Urinary bladder (tissue), 4 donors: ENCODE data around the gene CLK4. TPM values are rescaled to one million over a fixed set of nuclear protein-coding genes. Genes with fewer than 3 reads are reported as not detected.
A peak's percentile ranks its signal among the peaks of the same experiment; 100 is the strongest.
"Not testable (repeated sequence)": the region's sequence is repeated elsewhere in the genome, so short reads cannot be mapped to it uniquely, and the experiment has no call there.

Source experiments
- DNase-seq: peaks from one replicate; pipeline ENCODE4 v3.0.0-alpha.2; 2015; ENCODE audit errors: extremely low spot score
- H3K27ac ChIP-seq: one replicate; pipeline ENCODE4 v1.5.1; 2013; ENCODE audit warnings: low read depth, mild to moderate bottlenecking, moderate library complexity
- H3K36me3 ChIP-seq: one replicate; pipeline ENCODE4 v1.6.1; 2013; ENCODE audit warnings: mild to moderate bottlenecking, moderate library complexity; ENCODE audit not compliant: insufficient read depth
- H3K4me1 ChIP-seq: one replicate; pipeline ENCODE4 v1.6.1; 2013; ENCODE audit warnings: mild to moderate bottlenecking, moderate library complexity; ENCODE audit not compliant: insufficient read depth
- H3K4me3 ChIP-seq: one replicate; pipeline ENCODE4 v1.5.1; 2013; ENCODE audit warnings: low read depth, low read length
- WGBS: extraction: QIAGEN DNeasy Blood & Tissue Kit; methylation state at CpG from one replicate; pipeline ENCODE4 v1.1.7; 2013; 5-methylcytosine and 5-hydroxymethylcytosine counted together
- polyA plus RNA-seq: library from polyadenylated mRNA; stranded (reverse); fragments of 200-250 nt; gene quantifications from one replicate; pipeline ENCODE4 v1.2.3, GENCODE V29; 2013
- total RNA-seq: library from RNA; depleted of rRNA; stranded (reverse); fragments of >200 nt; gene quantifications from one replicate; pipeline ENCODE4 v1.2.3, GENCODE V29; 2014
- donor health status: healthy with polysubstance abuse.
- donor health status: healthy.

The CLK4 gene
- total and polyA plus RNA-seq, 2 donors = 14.6 to 76.4 TPM

DNA sequence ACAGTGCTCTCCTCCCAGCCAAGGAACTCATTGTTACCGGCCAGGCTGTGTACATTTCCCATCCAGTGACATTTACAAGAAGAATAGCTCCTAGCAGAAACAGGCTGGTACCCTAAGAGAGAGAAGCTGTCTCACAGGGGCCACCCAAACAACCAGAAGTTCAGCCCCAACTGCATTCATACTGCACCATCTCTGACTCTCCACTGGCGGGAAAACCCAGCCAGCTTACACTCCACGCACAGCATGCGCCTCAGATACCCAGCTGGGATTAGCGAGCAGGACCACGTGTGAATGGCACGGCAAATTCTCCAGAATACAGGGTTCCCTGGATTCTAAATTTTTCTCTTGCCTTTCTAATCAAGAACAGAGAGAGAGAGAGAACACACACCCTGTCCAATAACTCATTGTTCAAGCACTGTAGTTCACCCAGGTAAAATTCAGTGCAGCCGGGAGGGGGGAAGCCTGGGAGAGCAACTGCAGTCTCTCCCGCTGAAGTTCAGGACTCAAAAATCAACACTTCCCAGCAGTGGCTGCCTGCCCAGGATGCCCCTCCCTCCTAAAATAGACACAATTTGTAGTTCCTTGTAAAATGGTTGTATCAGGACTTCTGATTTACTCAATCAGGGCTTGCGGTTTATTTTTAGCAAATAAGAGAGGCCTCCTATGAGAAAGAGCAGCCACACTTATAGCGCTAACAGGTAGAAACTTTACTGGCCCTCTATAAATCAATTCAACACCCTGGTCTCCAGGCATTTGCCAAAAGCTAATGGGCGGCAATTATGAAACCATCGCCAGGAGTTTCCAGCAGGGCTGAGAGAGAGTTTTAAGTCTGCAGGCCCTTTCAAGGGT, 38.9 kb downstream of the CLK4 start:
- Histone ChIP-seq H3K36me3 (no peaks in the 10 kb centered on the region), H3K4me3 (no peak overlapping the region), H3K27ac (no peak overlapping the region), H3K4me1 (no peaks in the 10 kb centered on the region)
- WGBS = 55% methylated on average over 13 of the region's 13 CpGs
- DNase-seq = no peak

GRCh38 chr5:178586396-178586795, 40.5 kb downstream of the CLK4 start:
- 78% methylated on average over 2 of the region's 2 CpGs for WGBS
- Histone ChIP-seq H3K27ac (no peak overlapping the region), H3K4me3 (no peak overlapping the region), H3K36me3 (no peaks in the 10 kb centered on the region), H3K4me1 (no peaks in the 10 kb centered on the region)
- no peak for DNase-seq

GRCh38 chr5:178585421-178585820, 41.4 kb downstream of the CLK4 start:
- H3K4me1 ChIP-seq, H3K36me3 ChIP-seq, H3K27ac ChIP-seq, DNase-seq, H3K4me3 ChIP-seq: not testable (repeated sequence)
- WGBS = 87% methylated on average over 11 of the region's 11 CpGs

DNA sequence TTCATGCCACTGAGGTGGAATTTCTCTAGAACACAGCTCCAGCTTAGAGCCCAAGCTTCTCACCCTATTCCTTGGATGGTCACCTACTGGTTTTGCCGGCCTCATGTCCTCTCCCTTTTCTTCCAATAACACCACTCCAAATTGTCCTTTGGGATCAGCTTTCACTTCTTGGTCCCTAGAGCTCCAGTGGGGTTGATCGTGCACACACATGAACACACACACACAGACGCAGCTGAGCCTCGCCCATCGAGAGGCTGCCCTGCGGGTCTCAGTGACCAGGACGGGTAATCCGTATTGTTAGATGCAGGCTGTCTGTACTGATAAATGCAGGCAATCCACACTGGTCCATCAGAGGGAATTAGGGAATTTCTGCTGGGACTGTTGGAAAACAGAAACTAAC, 43.6 kb downstream of the CLK4 start:
- Histone ChIP-seq H3K4me1 (no peaks in the 10 kb centered on the region), H3K4me3 (no peak overlapping the region), H3K27ac (no peak overlapping the region), H3K36me3 (no peaks in the 10 kb centered on the region)
- DNase-seq = no peak
- 86% methylated on average over 8 of the region's 8 CpGs for WGBS

DNA sequence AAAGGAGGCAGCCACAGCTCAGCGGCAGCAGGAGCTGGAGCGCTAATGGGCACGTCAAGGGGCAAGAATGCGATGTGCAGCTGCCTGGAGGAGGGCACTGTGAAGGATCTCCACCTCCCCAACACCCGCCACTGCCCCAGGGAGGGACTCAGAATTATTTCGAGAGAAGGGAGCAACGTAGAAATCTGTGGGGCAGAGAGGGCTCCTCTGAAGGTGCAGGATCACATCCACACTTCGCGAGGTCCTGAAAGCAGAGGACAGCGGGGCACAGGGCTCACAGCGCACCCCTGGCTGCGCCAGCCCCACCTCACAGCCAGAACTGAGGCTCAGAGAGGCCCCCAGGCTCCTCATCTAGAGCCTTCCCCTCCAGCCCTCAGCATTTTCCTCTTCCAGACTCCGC, 44.6 kb downstream of the CLK4 start:
- WGBS = 92% methylated on average over 13 of the region's 13 CpGs
- DNase-seq = no peak
- Histone ChIP-seq H3K4me1 (no peaks in the 10 kb centered on the region), H3K27ac (no peak overlapping the region), H3K4me3 (no peak overlapping the region), H3K36me3 (no peaks in the 10 kb centered on the region)

- no peak for DNase-seq
- 77% methylated on average over 3 of the region's 3 CpGs for WGBS
Measured at GRCh38 chr5:178581621-178582020, 45.2 kb downstream of the CLK4 start.

GRCh38 chr5:178580271-178580955, 46.4 kb downstream of the CLK4 start:
- WGBS = 85% methylated on average over 15 of the region's 15 CpGs
- Histone ChIP-seq H3K36me3 (no peaks in the 10 kb centered on the region), H3K4me3 (no peak overlapping the region), H3K27ac (no peak overlapping the region), H3K4me1 (no peaks in the 10 kb centered on the region)
- no peak for DNase-seq

More at GRCh38 chr5:178581621-178582020, 45.2 kb downstream of the CLK4 start:
- H3K4me3 ChIP-seq = no peak overlapping the region
- no peaks in the 10 kb centered on the region for H3K4me1 ChIP-seq
- H3K36me3 ChIP-seq = no peaks in the 10 kb centered on the region
- no peak overlapping the region for H3K27ac ChIP-seq

DNA sequence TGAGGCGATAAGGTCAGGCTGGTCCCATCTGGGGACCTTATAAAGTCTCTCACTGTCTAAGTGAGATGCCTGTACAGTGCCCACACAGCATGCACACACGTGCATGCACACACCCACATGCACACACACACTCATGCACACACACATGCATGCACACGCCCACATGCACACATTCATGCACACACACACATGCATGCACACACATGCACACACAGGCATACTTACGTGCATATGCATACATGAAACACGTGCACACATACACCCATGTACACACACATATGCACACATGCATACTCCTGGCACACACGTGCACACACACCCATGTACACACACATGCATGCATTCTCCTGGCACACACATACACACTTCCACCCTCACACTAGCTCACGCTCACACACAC, 48.9 kb downstream of the CLK4 start:
- no peak overlapping the region for H3K4me3 ChIP-seq
- no peak for DNase-seq
- WGBS = 93% methylated on average over 7 of the region's 7 CpGs
- no peaks in the 10 kb centered on the region for H3K36me3 ChIP-seq
- H3K4me1 ChIP-seq = no peaks in the 10 kb centered on the region
- H3K27ac ChIP-seq = no peak overlapping the region

GRCh38 chr5:178577376-178577839, 49.4 kb downstream of the CLK4 start:
- WGBS = 62% methylated on average over 31 of the region's 31 CpGs
- DNase-seq = no peak

GRCh38 chr5:178576591-178577351, 50.1 kb downstream of the CLK4 start:
- WGBS = 4% methylated on average over 92 of the region's 92 CpGs
- no peaks in the 10 kb centered on the region for H3K4me1 ChIP-seq
- H3K27ac ChIP-seq = no peak overlapping the region
- H3K4me3 ChIP-seq = peak overlapping the region; percentile 5
- DNase-seq = no peak
- no peaks in the 10 kb centered on the region for H3K36me3 ChIP-seq

More at GRCh38 chr5:178577376-178577839, 49.4 kb downstream of the CLK4 start:
- H3K27ac ChIP-seq = no peak overlapping the region
- H3K4me1 ChIP-seq = no peaks in the 10 kb centered on the region
- H3K36me3 ChIP-seq = no peaks in the 10 kb centered on the region
- no peak overlapping the region for H3K4me3 ChIP-seq

DNA sequence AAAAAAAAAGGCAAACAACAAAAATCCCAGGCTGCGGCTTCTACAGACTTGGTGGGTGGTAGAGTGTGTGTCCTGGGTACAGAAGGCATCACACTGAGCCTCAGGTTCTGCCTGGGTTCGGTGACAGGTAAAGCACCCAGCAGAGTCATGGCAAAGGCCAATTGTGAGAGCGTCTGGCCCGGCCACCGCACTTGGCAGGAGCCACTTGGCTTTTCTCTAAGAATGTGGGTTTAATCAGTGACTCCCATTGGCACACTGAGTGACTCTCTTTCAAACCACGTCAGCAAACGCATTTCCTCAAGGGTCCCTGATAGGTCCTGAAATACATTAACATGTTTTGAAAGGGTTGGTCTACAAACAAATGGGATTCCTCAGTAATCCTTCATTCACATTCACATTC, 53.6 kb downstream of the CLK4 start:
- 93% methylated on average over 7 of the region's 7 CpGs for WGBS
- DNase-seq = no peak
- H3K4me3 ChIP-seq = no peak overlapping the region
- no peaks in the 10 kb centered on the region for H3K36me3 ChIP-seq
- no peaks in the 10 kb centered on the region for H3K4me1 ChIP-seq
- H3K27ac ChIP-seq = no peak overlapping the region

DNA sequence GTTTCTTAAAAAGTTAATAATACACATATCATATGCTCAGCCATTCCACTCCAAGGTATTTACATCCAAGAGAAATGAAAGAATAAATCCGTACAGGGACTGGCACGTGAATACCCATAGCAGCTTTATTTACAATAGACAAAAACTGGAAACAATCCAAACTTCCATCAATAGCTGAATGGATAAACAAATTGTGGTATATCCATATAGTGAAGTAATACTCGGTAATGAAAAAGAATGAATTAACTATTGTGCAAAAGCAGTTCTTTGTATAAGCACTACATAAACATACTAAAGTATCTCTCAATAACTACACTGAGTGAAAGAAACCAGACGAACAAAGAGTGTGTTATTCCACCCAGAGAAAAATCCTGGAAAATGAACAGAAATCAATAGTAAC, 54.2 kb downstream of the CLK4 start:
- DNase-seq = no peak
- Histone ChIP-seq H3K4me1 (no peaks in the 10 kb centered on the region), H3K36me3 (no peaks in the 10 kb centered on the region), H3K27ac (no peak overlapping the region), H3K4me3 (no peak overlapping the region)
- WGBS = 94% methylated on average over 4 of the region's 4 CpGs

DNA sequence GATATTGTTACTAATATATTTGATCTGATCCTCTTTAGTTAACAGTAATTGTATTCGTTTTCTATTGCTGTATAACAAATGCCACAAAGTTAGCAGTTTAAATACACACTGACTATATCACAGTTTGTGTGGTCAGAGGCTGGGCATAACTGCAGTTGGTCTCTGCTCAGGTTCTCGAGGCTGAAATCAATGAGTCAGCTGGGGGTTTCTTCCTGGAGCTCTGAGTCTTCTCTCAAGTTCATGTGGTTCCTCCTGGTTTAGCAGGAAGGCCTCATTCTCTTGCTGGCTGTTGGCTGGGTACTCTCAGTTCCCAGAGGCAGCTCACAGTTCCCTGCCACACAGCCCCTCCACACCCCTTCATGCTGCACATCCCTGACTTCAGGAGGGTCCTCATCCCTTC, 57.4 kb downstream of the CLK4 start:
- DNase-seq = no peak
- H3K27ac ChIP-seq = no peak overlapping the region
- 57% methylated on average over 2 of the region's 2 CpGs for WGBS

More for the DNA sequence above, 57.4 kb downstream of the CLK4 start:
- no peak overlapping the region for H3K4me3 ChIP-seq
- H3K36me3 ChIP-seq = no peaks in the 10 kb centered on the region
- no peaks in the 10 kb centered on the region for H3K4me1 ChIP-seq
